ENCODE results near the gene EVI5L. TPM values are rescaled to one million over a fixed set of nuclear protein-coding genes. Genes with fewer than 3 reads are reported as not detected.
A peak's percentile ranks its signal among the peaks of the same experiment; 100 is the strongest.

Gene EVI5L
- total RNA-seq: 9.9 and 16.4 TPM in 2 replicates

- peak within 1 kb of the TSS; percentile 74 for H3K4me3 ChIP-seq (ENCODE audit: low read depth, low read length)
- no peak for TF ChIP-seq CTCF (IDR thresholded peaks at IDR 0.05; ENCODE audit: insufficient read depth, low read length, poor library complexity, severe bottlenecking)
- no peaks in the 10 kb centered on the region for H3K36me3 ChIP-seq (ENCODE audit: control insufficient read depth, insufficient read depth, low read length)
- H3K27me3 ChIP-seq (ENCODE audit: control insufficient read depth, insufficient read depth, low read length): peaks cover 2% of the 10 kb centered on the region
- peak; percentile 99 for DNase-seq (ENCODE audit: low read depth)
Observed at GRCh38 chr19:7829561-7830271, at the start of gene EVI5L. Gene EVI5L, plus strand, starts transcription at chr19:7830218. Its CDS starts 16,325 bp downstream, at chr19:7846543.

- no peak for DNase-seq (ENCODE audit: low read depth)
- peaks cover 9% of the 10 kb centered on the region for H3K27me3 ChIP-seq (ENCODE audit: control insufficient read depth, insufficient read depth, low read length)
- no peak for TF ChIP-seq CTCF (IDR thresholded peaks at IDR 0.05; ENCODE audit: insufficient read depth, low read length, poor library complexity, severe bottlenecking)
- no peaks in the 10 kb centered on the region for H3K36me3 ChIP-seq (ENCODE audit: control insufficient read depth, insufficient read depth, low read length)
- H3K4me3 ChIP-seq (ENCODE audit: low read depth, low read length): no peak overlapping the region
Observed at GRCh38 chr19:7781157-7781556, 48.9 kb upstream of the EVI5L start.

- H3K4me3 ChIP-seq (ENCODE audit: low read depth, low read length): no peak overlapping the region
- peak; percentile 23 for DNase-seq (ENCODE audit: low read depth)
- peaks cover 31% of the 10 kb centered on the region for H3K27me3 ChIP-seq (ENCODE audit: control insufficient read depth, insufficient read depth, low read length)
- no peaks in the 10 kb centered on the region for H3K36me3 ChIP-seq (ENCODE audit: control insufficient read depth, insufficient read depth, low read length)
- no peak for TF ChIP-seq CTCF (IDR thresholded peaks at IDR 0.05; ENCODE audit: insufficient read depth, low read length, poor library complexity, severe bottlenecking)
Observed at GRCh38 chr19:7783991-7784423, 46.0 kb upstream of the EVI5L start.

GRCh38 chr19:7784856-7785255, 45.2 kb upstream of the EVI5L start:
- Histone ChIP-seq H3K4me3 (ENCODE audit: low read depth, low read length) (no peak overlapping the region), H3K27me3 (ENCODE audit: control insufficient read depth, insufficient read depth, low read length) (peaks cover 39% of the 10 kb centered on the region), H3K36me3 (ENCODE audit: control insufficient read depth, insufficient read depth, low read length) (no peaks in the 10 kb centered on the region)
- DNase-seq (ENCODE audit: low read depth): no peak
- no peak for TF ChIP-seq CTCF (IDR thresholded peaks at IDR 0.05; ENCODE audit: insufficient read depth, low read length, poor library complexity, severe bottlenecking)

- Histone ChIP-seq H3K27me3 (ENCODE audit: control insufficient read depth, insufficient read depth, low read length) (peaks cover 41% of the 10 kb centered on the region), H3K4me3 (ENCODE audit: low read depth, low read length) (no peak overlapping the region), H3K36me3 (ENCODE audit: control insufficient read depth, insufficient read depth, low read length) (no peaks in the 10 kb centered on the region)
- no peak for DNase-seq (ENCODE audit: low read depth)
- TF ChIP-seq CTCF (IDR thresholded peaks at IDR 0.05; ENCODE audit: insufficient read depth, low read length, poor library complexity, severe bottlenecking): no peak
Observed at GRCh38 chr19:7787141-7787540, 42.9 kb upstream of the EVI5L start.

All from kidney epithelial cell (primary cell).